HG02884 (cell line): ENCODE measurements around the gene CMIP.
A peak's percentile ranks its signal among the peaks of the same experiment; 100 is the strongest.

Source experiments
- ATAC-seq: cut with Tn5 transposase; IDR thresholded peaks from one replicate; pipeline ENCODE4 v1.9.1; 2021; ENCODE audit warnings: mild to moderate bottlenecking, moderate library complexity; ENCODE audit not compliant: unreplicated experiment

The CMIP gene

GRCh38 chr16:81708266-81709015 is 263.8 kb downstream of the CMIP start:
- ATAC-seq: no peak

- ATAC-seq: no peak
These were observed 264.6 kb downstream of the CMIP start for GRCh38 chr16:81709016-81709900.

- ATAC-seq: no peak
These were observed 265.4 kb downstream of the CMIP start for GRCh38 chr16:81710044-81710443.

- no peak for ATAC-seq
These were observed 266.0 kb downstream of the CMIP start for GRCh38 chr16:81710596-81710995.

- ATAC-seq: no peak
These were observed 267.2 kb downstream of the CMIP start for GRCh38 chr16:81711657-81712319.

GRCh38 chr16:81712681-81713080 is 268.1 kb downstream of the CMIP start:
- ATAC-seq: no peak

GRCh38 chr16:81713295-81713772 is 268.7 kb downstream of the CMIP start:
- no peak for ATAC-seq

GRCh38 chr16:81713796-81714195 is 269.2 kb downstream of the CMIP start:
- ATAC-seq: no peak

- ATAC-seq: no peak
These were observed 270.0 kb downstream of the CMIP start for GRCh38 chr16:81714583-81714982.

GRCh38 chr16:81715358-81716196 is 271.0 kb downstream of the CMIP start:
- ATAC-seq: peak; percentile 48

- ATAC-seq: peak; percentile 45
These were observed 272.0 kb downstream of the CMIP start for GRCh38 chr16:81716478-81717225.

GRCh38 chr16:81717662-81718189 is 273.1 kb downstream of the CMIP start:
- no peak for ATAC-seq

- ATAC-seq: no peak
These were observed 274.0 kb downstream of the CMIP start for GRCh38 chr16:81718637-81719036.

GRCh38 chr16:81719993-81720392 is 275.4 kb downstream of the CMIP start:
- ATAC-seq: no peak

- no peak for ATAC-seq
These were observed 276.6 kb downstream of the CMIP start for GRCh38 chr16:81720973-81721906.

GRCh38 chr16:81723098-81723723 is 278.6 kb downstream of the CMIP start:
- ATAC-seq: peak; percentile 66

GRCh38 chr16:81728435-81728834 is 283.8 kb downstream of the CMIP start:
- no peak for ATAC-seq

GRCh38 chr16:81729451-81729850 is 284.8 kb downstream of the CMIP start:
- ATAC-seq: no peak
